SK-N-SH (cell line): ENCODE results near the gene FLT3LG. TPM values are rescaled to one million over a fixed set of nuclear protein-coding genes. Genes with fewer than 3 reads are reported as not detected.

ENCODE experiments used
- CTCF ChIA-PET: fragments of 300-600, 350-600 bp; formaldehyde crosslinking; extraction: SDS; loops from one replicate; lab custom pipeline; 2021; lab: Yijun Ruan, JAX
- POLR2A ChIA-PET: fragments of 350-600 bp; sonication (Branson Sonifier 250); formaldehyde crosslinking; extraction: SDS; loops from one replicate; lab custom pipeline; 2020; ENCODE audit warnings: antibody characterized with exemption, inconsistent platforms; lab: Yijun Ruan, JAX
- DNase-seq: peaks from one replicate; pipeline ENCODE4 v3.0.0; 2012
- H2AFZ ChIP-seq: fragments of 200-600 bp; sonication (generic); 2 replicates; pipeline ENCODE4 v1.8.1; 2016; ENCODE audit warnings: antibody characterized with exemption, mild to moderate bottlenecking, low read depth
- H3F3A ChIP-seq: fragments of 200-600 bp; sonication (generic); replicated peaks from 2 replicates; pipeline ENCODE3; 2016; ENCODE audit warnings: antibody characterized with exemption, mild to moderate bottlenecking; ENCODE audit not compliant: insufficient read depth
- H3K27ac ChIP-seq, 2 experiments: fragments of 200-500 bp in 1 of 2; fragments of 200-600 bp in 1 of 2; sonication (Bioruptor generic) in 1 of 2; sonication (generic), shearing (Covaris generic) in 1 of 2; 2 replicates each; pipeline versions ENCODE4 v1.5.1 to v1.6.1; 2014 to 2016; ENCODE audit warnings: low read depth in 2 of 2, inconsistent platforms in 1 of 2, low read length in 1 of 2, mild to moderate bottlenecking in 1 of 2, mixed read lengths in 1 of 2
- H3K27me3 ChIP-seq: fragments of 200-600 bp; sonication (generic), shearing (Covaris generic); 2 replicates; pipeline ENCODE4 v1.6.1; 2016; ENCODE audit warnings: mixed run types; ENCODE audit not compliant: insufficient read depth
- H3K36me3 ChIP-seq, 2 experiments: fragments of 200-500 bp in 1 of 2; fragments of 200-600 bp in 1 of 2; sonication (Bioruptor generic) in 1 of 2; sonication (generic) in 1 of 2; replicated peaks in 1 of 2; 2 replicates each; pipeline versions ENCODE3 to v1.5.1; 2014 to 2016; ENCODE audit warnings: low read length in 1 of 2, mild to moderate bottlenecking in 1 of 2; ENCODE audit not compliant: insufficient read depth in 2 of 2, control insufficient read depth in 1 of 2
- H3K4me1 ChIP-seq, 2 experiments: fragments of 200-500 bp in 1 of 2; fragments of 200-600 bp in 1 of 2; sonication (Bioruptor generic) in 1 of 2; sonication (generic), shearing (Covaris generic) in 1 of 2; 2 replicates each; pipeline versions ENCODE4 v1.5.1 to v1.6.1; 2014 to 2016; ENCODE audit warnings: low read depth in 1 of 2, low read length in 1 of 2, mixed run types in 1 of 2; ENCODE audit not compliant: insufficient read depth in 2 of 2, control insufficient read depth in 1 of 2
- H3K4me2 ChIP-seq: fragments of 200-600 bp; sonication (generic), shearing (Covaris generic); 2 replicates; pipeline ENCODE4 v1.6.1; 2017; ENCODE audit warnings: mixed run types
- H3K4me3 ChIP-seq, 2 experiments: fragments of 200-500 bp in 1 of 2; fragments of 200-600 bp in 1 of 2; sonication (Bioruptor generic) in 1 of 2; sonication (generic), shearing (Covaris generic) in 1 of 2; 2 replicates each; pipeline versions ENCODE4 v1.5.1 to v1.8.1; 2014 to 2016; ENCODE audit warnings: low read depth in 2 of 2, inconsistent platforms in 1 of 2, low read length in 1 of 2, mild to moderate bottlenecking in 1 of 2, mixed read lengths in 1 of 2, moderate library complexity in 1 of 2
- H3K79me2 ChIP-seq: fragments of 200-600 bp; sonication (generic); 2 replicates; pipeline ENCODE4 v1.8.1; 2017; ENCODE audit warnings: mild to moderate bottlenecking; ENCODE audit not compliant: insufficient read depth
- H3K9ac ChIP-seq: fragments of 200-600 bp; sonication (generic); 2 replicates; pipeline ENCODE4 v1.6.1; 2017; ENCODE audit warnings: mixed run types
- H3K9me2 ChIP-seq: fragments of 200-600 bp; sonication (generic); 2 replicates; pipeline ENCODE4 v1.6.1; 2017; ENCODE audit warnings: mixed run types
- H3K9me3 ChIP-seq: fragments of 200-600 bp; sonication (generic); 2 replicates; pipeline ENCODE4 v1.6.1; 2017; ENCODE audit warnings: mixed run types, mild to moderate bottlenecking, moderate library complexity
- H4K20me1 ChIP-seq: fragments of 200-600 bp; sonication (generic); 2 replicates; pipeline ENCODE4 v1.6.1; 2017; ENCODE audit warnings: mild to moderate bottlenecking, mixed run types; ENCODE audit not compliant: insufficient read depth
- ELF1 ChIP-seq: IDR thresholded peaks from 2 replicates; pipeline ENCODE4 v1.4.0; 2012
- FOSL2 ChIP-seq: IDR thresholded peaks from 2 replicates; pipeline ENCODE4 v1.4.0; 2012; ENCODE audit warnings: low read depth, mild to moderate bottlenecking, moderate library complexity, borderline replicate concordance
- FOXJ3 ChIP-seq: sonication (generic); formaldehyde crosslinking; IDR thresholded peaks from 2 replicates; pipeline ENCODE4 v1.5.1; 2020; ENCODE audit warnings: mild to moderate bottlenecking, missing genetic modification reagents
- JUND ChIP-seq: IDR thresholded peaks from 2 replicates; pipeline ENCODE4 v1.4.0; 2012
- MEF2A ChIP-seq: IDR thresholded peaks from 2 replicates; pipeline ENCODE4 v1.4.0; 2012; ENCODE audit warnings: low read depth, borderline replicate concordance
- MXI1 ChIP-seq: IDR thresholded peaks from 2 replicates; pipeline ENCODE4 v1.6.1; 2012; ENCODE audit warnings: mild to moderate bottlenecking, low read depth, low read length, improper control_type of control experiment
- POLR2AphosphoS5 ChIP-seq: IDR thresholded peaks from 2 replicates; pipeline ENCODE4 v1.6.1; 2012; ENCODE audit warnings: low read depth, low read length
- RXRA ChIP-seq: IDR thresholded peaks from 2 replicates; pipeline ENCODE4 v1.4.0; 2012; ENCODE audit warnings: low read depth, mild to moderate bottlenecking, borderline replicate concordance
- TAF1 ChIP-seq: IDR thresholded peaks from 2 replicates; pipeline ENCODE4 v1.6.1; 2012; ENCODE audit warnings: low read depth, mild to moderate bottlenecking, low read length, moderate library complexity, borderline replicate concordance
- YY1 ChIP-seq: IDR thresholded peaks from 2 replicates; pipeline ENCODE4 v1.4.0; 2012; ENCODE audit warnings: low read depth, mild to moderate bottlenecking
- WGBS: methylation state at CpG from one replicate; pipeline ENCODE4 v1.1.6; 2017; ENCODE audit warnings: low lambda C conversion rate; 5-methylcytosine and 5-hydroxymethylcytosine counted together
- polyA plus RNA-seq, 3 experiments: library from polyadenylated mRNA; depleted of rRNA; stranded (reverse); fragments of >200 nt; gene quantifications; 2 replicates each; pipeline ENCODE4 v1.2.3, GENCODE V29; 2012
- TF ChIP-seq, protein P1 (sequence below): IDR thresholded peaks from 2 replicates; pipeline ENCODE4 v1.4.0; 2012; ENCODE audit warnings: low read depth
- TF ChIP-seq, protein P2 (sequence below): IDR thresholded peaks from 2 replicates; pipeline ENCODE4; 2012
- TF ChIP-seq, protein P3 (sequence below): IDR thresholded peaks from 2 replicates; pipeline ENCODE4 v1.4.0; 2012; ENCODE audit warnings: low read depth, borderline replicate concordance

Gene FLT3LG
- polyA plus RNA-seq, 1 of the 3 experiments (the other 2 are of a cell fraction) = 6.4 TPM

DNA sequence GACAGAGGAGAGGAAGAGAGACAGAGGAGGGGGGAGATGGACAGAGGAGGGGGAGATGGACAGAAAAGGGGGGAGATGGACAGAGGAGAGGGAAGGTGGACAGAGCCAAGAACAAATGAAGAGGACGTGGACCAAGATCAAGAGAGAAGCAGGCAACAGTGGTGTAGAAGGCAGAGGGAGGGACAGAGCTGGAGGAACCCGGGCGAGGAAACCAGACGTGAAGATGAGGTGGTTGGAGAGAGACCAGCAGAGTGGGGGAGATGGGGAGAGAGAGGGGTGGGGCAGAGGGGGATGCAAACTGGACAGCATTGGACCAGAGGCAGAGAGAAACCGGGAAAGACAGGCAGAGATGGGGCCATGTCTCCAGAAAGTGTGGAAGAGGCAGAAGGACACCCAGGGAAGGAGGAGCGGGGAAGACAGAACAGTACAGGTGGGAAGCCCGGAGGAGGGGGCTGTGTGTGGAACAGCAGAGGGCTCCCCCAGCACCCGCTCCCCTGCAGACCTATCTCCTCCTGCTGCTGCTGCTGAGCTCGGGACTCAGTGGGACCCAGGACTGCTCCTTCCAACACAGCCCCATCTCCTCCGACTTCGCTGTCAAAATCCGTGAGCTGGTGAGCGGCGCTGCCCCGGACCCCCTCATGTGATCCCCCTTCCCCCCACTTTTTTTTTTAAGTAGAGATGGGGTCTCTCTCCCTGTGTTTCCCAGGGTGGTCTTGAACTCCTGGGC, 1.3 kb downstream of the FLT3LG start:
- Histone ChIP-seq H3K9me2 (no peaks in the 10 kb centered on the region), H3K9ac (no peak overlapping the region), H3K9me3 (no peaks in the 10 kb centered on the region), H3K4me1 (peaks cover 0 to 5% of the 10 kb centered on the region in 2 experiments; a peak in 2 of 4 replicates), H3K4me2 (no peak overlapping the region), H3K79me2 (no peaks in the 10 kb centered on the region), H3F3A (peaks cover 3% of the 10 kb centered on the region), H4K20me1 (no peaks in the 10 kb centered on the region), H2AFZ (no peak overlapping the region), H3K36me3 (no peaks in the 10 kb centered on the region), H3K27ac (no peak overlapping the region), H3K27me3 (no peaks in the 10 kb centered on the region), H3K4me3 (no peak overlapping the region)
- DNase-seq = no peak
- ChIA-PET POLR2A (no interaction called here), CTCF (interaction anchor here (0.6 to 1.8 kb wide), 10 partner anchors 9 to 104 kb away, joined by 3 to 7 read pairs (median 4); partner anchors contain the start of genes NOSIP and PIH1D1)
- 70% methylated on average over 15 of the region's 15 CpGs for WGBS
- TF ChIP-seq, protein P1, sequence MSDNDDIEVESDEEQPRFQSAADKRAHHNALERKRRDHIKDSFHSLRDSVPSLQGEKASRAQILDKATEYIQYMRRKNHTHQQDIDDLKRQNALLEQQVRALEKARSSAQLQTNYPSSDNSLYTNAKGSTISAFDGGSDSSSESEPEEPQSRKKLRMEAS = no peak
- TF ChIP-seq POLR2AphosphoS5 (no peak), FOXJ3 (CRISPR knock-in tag) (no peak), ELF1 (no peak), RXRA (no peak), JUND (no peak), YY1 (no peak), TAF1 (no peak), FOSL2 (no peak), MXI1 (no peak), MEF2A (no peak)
- TF ChIP-seq, protein P2, sequence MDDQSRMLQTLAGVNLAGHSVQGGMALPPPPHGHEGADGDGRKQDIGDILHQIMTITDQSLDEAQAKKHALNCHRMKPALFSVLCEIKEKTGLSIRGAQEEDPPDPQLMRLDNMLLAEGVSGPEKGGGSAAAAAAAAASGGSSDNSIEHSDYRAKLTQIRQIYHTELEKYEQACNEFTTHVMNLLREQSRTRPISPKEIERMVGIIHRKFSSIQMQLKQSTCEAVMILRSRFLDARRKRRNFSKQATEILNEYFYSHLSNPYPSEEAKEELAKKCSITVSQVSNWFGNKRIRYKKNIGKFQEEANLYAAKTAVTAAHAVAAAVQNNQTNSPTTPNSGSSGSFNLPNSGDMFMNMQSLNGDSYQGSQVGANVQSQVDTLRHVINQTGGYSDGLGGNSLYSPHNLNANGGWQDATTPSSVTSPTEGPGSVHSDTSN = no peak
- TF ChIP-seq, protein P3, sequence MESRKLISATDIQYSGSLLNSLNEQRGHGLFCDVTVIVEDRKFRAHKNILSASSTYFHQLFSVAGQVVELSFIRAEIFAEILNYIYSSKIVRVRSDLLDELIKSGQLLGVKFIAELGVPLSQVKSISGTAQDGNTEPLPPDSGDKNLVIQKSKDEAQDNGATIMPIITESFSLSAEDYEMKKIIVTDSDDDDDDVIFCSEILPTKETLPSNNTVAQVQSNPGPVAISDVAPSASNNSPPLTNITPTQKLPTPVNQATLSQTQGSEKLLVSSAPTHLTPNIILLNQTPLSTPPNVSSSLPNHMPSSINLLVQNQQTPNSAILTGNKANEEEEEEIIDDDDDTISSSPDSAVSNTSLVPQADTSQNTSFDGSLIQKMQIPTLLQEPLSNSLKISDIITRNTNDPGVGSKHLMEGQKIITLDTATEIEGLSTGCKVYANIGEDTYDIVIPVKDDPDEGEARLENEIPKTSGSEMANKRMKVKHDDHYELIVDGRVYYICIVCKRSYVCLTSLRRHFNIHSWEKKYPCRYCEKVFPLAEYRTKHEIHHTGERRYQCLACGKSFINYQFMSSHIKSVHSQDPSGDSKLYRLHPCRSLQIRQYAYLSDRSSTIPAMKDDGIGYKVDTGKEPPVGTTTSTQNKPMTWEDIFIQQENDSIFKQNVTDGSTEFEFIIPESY = no peak
